HEK293 (cell line): Measurements from ENCODE around the gene UPP1.

Source experiments
- CTCF ChIA-PET: fragments of 350-600 bp; formaldehyde crosslinking; extraction: SDS; loops from one replicate; lab custom pipeline; 2021; ENCODE audit warnings: antibody characterized with exemption; lab: Yijun Ruan, JAX
- POLR2A ChIA-PET: fragments of 300-600 bp; formaldehyde crosslinking; extraction: SDS; loops from one replicate; lab custom pipeline; 2020; ENCODE audit warnings: antibody characterized with exemption, inconsistent platforms; lab: Yijun Ruan, JAX
- H3K27ac ChIP-seq: fragments of 200-500 bp; sonication (Bioruptor generic); 2 replicates; pipeline ENCODE4 v1.5.1; 2014; ENCODE audit warnings: low read depth, low read length, control low read depth, inconsistent platforms; ENCODE audit errors: extremely low read depth
- H3K36me3 ChIP-seq, 2 experiments: fragments of 200-500 bp in 1 of 2; sonication (Bioruptor generic) in 1 of 2; 1 replicate in 1 of 2; 2 replicates in 1 of 2; pipeline ENCODE4 v1.5.1; 2014 to 2017; ENCODE audit warnings: inconsistent platforms in 2 of 2, low read length in 2 of 2; ENCODE audit not compliant: control insufficient read depth in 2 of 2, insufficient read depth in 1 of 2
- H3K4me1 ChIP-seq: fragments of 200-500 bp; sonication (Bioruptor generic); 2 replicates; pipeline ENCODE4 v1.5.1; 2014; ENCODE audit warnings: mild to moderate bottlenecking, low read length, inconsistent platforms; ENCODE audit not compliant: control insufficient read depth, insufficient read depth
- H3K4me3 ChIP-seq: 2 replicates; pipeline ENCODE4 v1.5.1; 2011; ENCODE audit warnings: low read depth, mild to moderate bottlenecking, control low read depth, low read length, moderate library complexity
- H3K9me3 ChIP-seq: fragments of 200-500 bp; sonication (Bioruptor generic); 2 replicates; pipeline ENCODE4 v1.5.1; 2014; ENCODE audit warnings: low read depth, low read length, inconsistent platforms; ENCODE audit not compliant: control insufficient read depth, insufficient read depth
- GLI2 ChIP-seq: fragments of 450-650 bp; formaldehyde crosslinking; IDR thresholded peaks from 2 replicates; pipeline ENCODE4; 2017; ENCODE audit warnings: missing biosample characterization, missing genetic modification characterization, low read depth, borderline replicate concordance
- KLF1 ChIP-seq: fragments of 450-650 bp; formaldehyde crosslinking; IDR thresholded peaks from 2 replicates; pipeline ENCODE4 v1.5.1; 2016; ENCODE audit warnings: missing biosample characterization, missing genetic modification characterization
- MZF1 ChIP-seq: fragments of 450-650 bp; formaldehyde crosslinking; IDR thresholded peaks from 2 replicates; pipeline ENCODE4 v1.5.1; 2017; ENCODE audit warnings: missing biosample characterization, missing genetic modification characterization, borderline replicate concordance
- SALL2 ChIP-seq: fragments of 450-650 bp; formaldehyde crosslinking; IDR thresholded peaks from 2 replicates; pipeline ENCODE4 v1.5.0; 2017; ENCODE audit warnings: missing biosample characterization, mild to moderate bottlenecking, missing genetic modification characterization, borderline replicate concordance
- ZBTB21 ChIP-seq: fragments of 450-650 bp; formaldehyde crosslinking; IDR thresholded peaks from 2 replicates; pipeline ENCODE4 v1.5.1; 2017; ENCODE audit warnings: missing biosample characterization, missing genetic modification characterization
- ZNF112 ChIP-seq: fragments of 450-650 bp; formaldehyde crosslinking; IDR thresholded peaks from 2 replicates; pipeline ENCODE4 v1.5.0; 2017; ENCODE audit warnings: missing biosample characterization, missing genetic modification characterization
- ZNF175 ChIP-seq: fragments of 450-650 bp; formaldehyde crosslinking; IDR thresholded peaks from 2 replicates; pipeline ENCODE4 v1.5.1; 2016; ENCODE audit warnings: missing biosample characterization, missing genetic modification characterization
- ZNF26 ChIP-seq: fragments of 450-650 bp; formaldehyde crosslinking; IDR thresholded peaks from 2 replicates; pipeline ENCODE4 v1.5.1; 2016; ENCODE audit warnings: missing biosample characterization, missing genetic modification characterization
- ZNF335 ChIP-seq: fragments of 450-650 bp; formaldehyde crosslinking; conservative IDR thresholded peaks from 2 replicates; pipeline ENCODE4 v1.5.1; 2016; ENCODE audit warnings: missing biosample characterization, missing genetic modification characterization
- ZNF394 ChIP-seq: fragments of 450-650 bp; formaldehyde crosslinking; IDR thresholded peaks from 2 replicates; pipeline ENCODE4 v1.5.1; 2016; ENCODE audit warnings: missing biosample characterization, missing genetic modification characterization, mild to moderate bottlenecking, moderate library complexity, borderline replicate concordance
- ZNF501 ChIP-seq: fragments of 450-650 bp; formaldehyde crosslinking; IDR thresholded peaks from 2 replicates; pipeline ENCODE4 v1.5.1; 2016; ENCODE audit warnings: missing biosample characterization, missing genetic modification characterization
- ZNF530 ChIP-seq: fragments of 450-650 bp; formaldehyde crosslinking; IDR thresholded peaks from 2 replicates; pipeline ENCODE4 v1.5.1; 2016; ENCODE audit warnings: low read depth, missing biosample characterization, missing genetic modification characterization
- ZNF621 ChIP-seq: fragments of 450-650 bp; formaldehyde crosslinking; IDR thresholded peaks from 2 replicates; pipeline ENCODE4 v1.5.1; 2017; ENCODE audit warnings: missing biosample characterization, missing genetic modification characterization
- ZNF76 ChIP-seq: fragments of 450-650 bp; formaldehyde crosslinking; IDR thresholded peaks from 2 replicates; pipeline ENCODE4; 2016; ENCODE audit warnings: low read depth, missing biosample characterization, missing genetic modification characterization, borderline replicate concordance
- ZNF837 ChIP-seq: fragments of 450-650 bp; formaldehyde crosslinking; IDR thresholded peaks from 2 replicates; pipeline ENCODE4 v1.5.1; 2016; ENCODE audit warnings: missing biosample characterization, missing genetic modification characterization
- ZXDB ChIP-seq: fragments of 450-650 bp; formaldehyde crosslinking; IDR thresholded peaks from 2 replicates; pipeline ENCODE4 v1.5.1; 2016; ENCODE audit warnings: missing biosample characterization, missing genetic modification characterization
- TF ChIP-seq, protein P1 (sequence below): fragments of 450-650 bp; formaldehyde crosslinking; IDR thresholded peaks from 2 replicates; pipeline ENCODE4 v1.5.1; 2016; ENCODE audit warnings: missing biosample characterization, missing genetic modification characterization, borderline replicate concordance
- TF ChIP-seq, protein P2 (sequence below): fragments of 450-650 bp; formaldehyde crosslinking; IDR thresholded peaks from 2 replicates; pipeline ENCODE4 v1.5.1; 2016; ENCODE audit warnings: missing biosample characterization, missing genetic modification characterization, borderline replicate concordance

Gene UPP1

GRCh38 chr7:48099781-48100180 lies 10.7 kb downstream of the UPP1 start:
- Histone ChIP-seq H3K4me1 (no peaks in the 10 kb centered on the region), H3K27ac (no peak overlapping the region), H3K4me3 (no peak overlapping the region), H3K9me3 (no peaks in the 10 kb centered on the region), H3K36me3 (peaks cover 13 to 80% of the 10 kb centered on the region in 2 experiments)
- TF ChIP-seq ZNF501 (tag by site-specific recombination) = no peak
- TF ChIP-seq GLI2 = no peak
- TF ChIP-seq ZNF621 (tag by site-specific recombination) = no peak
- TF ChIP-seq ZNF175 (tag by site-specific recombination) = no peak
- TF ChIP-seq ZNF26 = no peak
- TF ChIP-seq, protein P1, sequence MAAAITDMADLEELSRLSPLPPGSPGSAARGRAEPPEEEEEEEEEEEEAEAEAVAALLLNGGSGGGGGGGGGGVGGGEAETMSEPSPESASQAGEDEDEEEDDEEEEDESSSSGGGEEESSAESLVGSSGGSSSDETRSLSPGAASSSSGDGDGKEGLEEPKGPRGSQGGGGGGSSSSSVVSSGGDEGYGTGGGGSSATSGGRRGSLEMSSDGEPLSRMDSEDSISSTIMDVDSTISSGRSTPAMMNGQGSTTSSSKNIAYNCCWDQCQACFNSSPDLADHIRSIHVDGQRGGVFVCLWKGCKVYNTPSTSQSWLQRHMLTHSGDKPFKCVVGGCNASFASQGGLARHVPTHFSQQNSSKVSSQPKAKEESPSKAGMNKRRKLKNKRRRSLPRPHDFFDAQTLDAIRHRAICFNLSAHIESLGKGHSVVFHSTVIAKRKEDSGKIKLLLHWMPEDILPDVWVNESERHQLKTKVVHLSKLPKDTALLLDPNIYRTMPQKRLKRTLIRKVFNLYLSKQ (tag by site-specific recombination) = no peak
- no peak for TF ChIP-seq SALL2
- no peak for TF ChIP-seq ZNF394 (tag by site-specific recombination)
- no peak for TF ChIP-seq ZNF837 (tag by site-specific recombination)
- TF ChIP-seq ZNF530 (tag by site-specific recombination) = no peak
- TF ChIP-seq ZNF335 (tag by site-specific recombination) = no peak
- TF ChIP-seq ZNF112 (tag by site-specific recombination) = no peak
- no peak for TF ChIP-seq ZBTB21 (tag by site-specific recombination)
- TF ChIP-seq ZNF76 (tag by site-specific recombination) = no peak
- TF ChIP-seq, protein P2, sequence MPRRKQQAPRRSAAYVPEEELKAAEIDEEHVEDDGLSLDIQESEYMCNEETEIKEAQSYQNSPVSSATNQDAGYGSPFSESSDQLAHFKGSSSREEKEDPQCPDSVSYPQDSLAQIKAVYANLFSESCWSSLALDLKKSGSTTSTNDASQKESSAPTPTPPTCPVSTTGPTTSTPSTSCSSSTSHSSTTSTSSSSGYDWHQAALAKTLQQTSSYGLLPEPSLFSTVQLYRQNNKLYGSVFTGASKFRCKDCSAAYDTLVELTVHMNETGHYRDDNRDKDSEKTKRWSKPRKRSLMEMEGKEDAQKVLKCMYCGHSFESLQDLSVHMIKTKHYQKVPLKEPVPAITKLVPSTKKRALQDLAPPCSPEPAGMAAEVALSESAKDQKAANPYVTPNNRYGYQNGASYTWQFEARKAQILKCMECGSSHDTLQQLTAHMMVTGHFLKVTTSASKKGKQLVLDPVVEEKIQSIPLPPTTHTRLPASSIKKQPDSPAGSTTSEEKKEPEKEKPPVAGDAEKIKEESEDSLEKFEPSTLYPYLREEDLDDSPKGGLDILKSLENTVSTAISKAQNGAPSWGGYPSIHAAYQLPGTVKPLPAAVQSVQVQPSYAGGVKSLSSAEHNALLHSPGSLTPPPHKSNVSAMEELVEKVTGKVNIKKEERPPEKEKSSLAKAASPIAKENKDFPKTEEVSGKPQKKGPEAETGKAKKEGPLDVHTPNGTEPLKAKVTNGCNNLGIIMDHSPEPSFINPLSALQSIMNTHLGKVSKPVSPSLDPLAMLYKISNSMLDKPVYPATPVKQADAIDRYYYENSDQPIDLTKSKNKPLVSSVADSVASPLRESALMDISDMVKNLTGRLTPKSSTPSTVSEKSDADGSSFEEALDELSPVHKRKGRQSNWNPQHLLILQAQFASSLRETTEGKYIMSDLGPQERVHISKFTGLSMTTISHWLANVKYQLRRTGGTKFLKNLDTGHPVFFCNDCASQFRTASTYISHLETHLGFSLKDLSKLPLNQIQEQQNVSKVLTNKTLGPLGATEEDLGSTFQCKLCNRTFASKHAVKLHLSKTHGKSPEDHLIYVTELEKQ = no peak
- no peak for TF ChIP-seq KLF1 (tag by site-specific recombination)
- ChIA-PET POLR2A (interaction anchor here (3.3 kb wide), 1 partner anchor 11 kb away, joined by 11 read pairs; the partner anchor contains the start of gene UPP1), CTCF (interaction anchor here (0.9 to 1.3 kb wide), 3 partner anchors 10 to 112 kb away, joined by 3 to 8 read pairs (median 4); no protein-coding TSS in a partner anchor)

DNA sequence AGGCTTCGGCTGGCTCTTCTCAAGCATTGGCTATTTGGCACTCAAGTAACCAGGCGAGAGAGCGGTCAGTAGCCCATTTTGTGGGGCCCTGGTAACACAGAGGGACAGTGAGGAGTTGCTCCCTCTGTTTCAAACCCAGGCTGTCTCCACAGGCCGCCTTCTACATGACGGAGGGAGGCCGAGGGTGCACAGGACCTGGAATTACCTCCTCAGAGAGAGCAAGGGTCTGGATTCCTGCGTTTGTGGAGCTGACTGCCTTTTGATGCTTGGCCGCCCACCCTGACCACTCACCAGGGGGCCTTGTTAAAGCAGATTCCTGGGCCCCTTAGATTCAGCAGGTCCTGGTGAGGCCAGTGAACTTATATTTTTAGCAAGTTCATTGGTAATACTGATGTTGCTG lies 12.3 kb downstream of the UPP1 start:
- H3K4me1 ChIP-seq = no peaks in the 10 kb centered on the region
- TF ChIP-seq MZF1 (tag by site-specific recombination) (no peak), ZXDB (tag by site-specific recombination) (no peak), ZNF837 (tag by site-specific recombination) (no peak)
- no peak overlapping the region for H3K27ac ChIP-seq
- H3K9me3 ChIP-seq = no peaks in the 10 kb centered on the region
- POLR2A ChIA-PET = interaction anchor here (0.6 to 3.3 kb wide), 2 partner anchors 12 to 164 kb away, joined by 3 to 11 read pairs; partner anchors contain the start of gene UPP1
- H3K36me3 ChIP-seq = peaks cover 15 to 77% of the 10 kb centered on the region in 2 experiments
- H3K4me3 ChIP-seq = no peak overlapping the region
- CTCF ChIA-PET = interaction anchor here (0.5 to 1.6 kb wide), 4 partner anchors 9 to 112 kb away, joined by 3 to 10 read pairs (median 7); no protein-coding TSS in a partner anchor
